ENCODE measurements around the gene PDCD7. TPM values are rescaled to one million over a fixed set of nuclear protein-coding genes. Genes with fewer than 3 reads are reported as not detected.

Gene PDCD7
- total RNA-seq, 2 donors from 2014 or later = 25.4 to 33.1 TPM

DNA sequence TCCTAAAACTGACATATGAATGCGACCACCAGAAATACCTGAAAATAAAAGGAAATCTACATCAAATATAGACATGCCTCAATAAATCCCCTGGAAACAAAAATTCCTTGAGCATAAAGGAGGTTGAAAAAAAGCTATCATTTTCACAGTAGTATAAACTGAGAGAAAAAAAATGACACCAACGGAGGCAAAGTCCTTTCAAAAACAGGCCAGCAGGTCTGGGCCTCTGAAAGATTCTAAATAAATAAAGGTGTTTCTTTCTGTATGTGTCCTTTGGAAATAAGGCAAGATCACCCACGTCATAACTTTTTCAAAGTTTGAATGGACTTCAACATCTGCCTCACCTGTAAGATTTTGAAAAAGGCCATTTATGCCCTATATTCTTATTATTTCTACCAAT, 46.6 kb upstream of the PDCD7 start:
- no peak overlapping the region for H3K9ac ChIP-seq (ENCODE audit: extremely low read depth, low read length, poor library complexity, severe bottlenecking)
- H3K9me3 Mint-ChIP-seq = no peaks in the 10 kb centered on the region
- H3K36me3 ChIP-seq (ENCODE audit: control insufficient read depth, insufficient read depth, low read length) = peaks cover 55% of the 10 kb centered on the region
- H3K36me3 Mint-ChIP-seq (ENCODE audit: low read depth) = peaks cover 41% of the 10 kb centered on the region
- no peak for DNase-seq
- WGBS, 2 experiments (ENCODE audit: insufficient coverage in 1 of 2, insufficient read length in 1 of 2) = 94 to 100% methylated on average over 1 to 3 of the region's 3 CpGs
- TF ChIP-seq, protein P1, sequence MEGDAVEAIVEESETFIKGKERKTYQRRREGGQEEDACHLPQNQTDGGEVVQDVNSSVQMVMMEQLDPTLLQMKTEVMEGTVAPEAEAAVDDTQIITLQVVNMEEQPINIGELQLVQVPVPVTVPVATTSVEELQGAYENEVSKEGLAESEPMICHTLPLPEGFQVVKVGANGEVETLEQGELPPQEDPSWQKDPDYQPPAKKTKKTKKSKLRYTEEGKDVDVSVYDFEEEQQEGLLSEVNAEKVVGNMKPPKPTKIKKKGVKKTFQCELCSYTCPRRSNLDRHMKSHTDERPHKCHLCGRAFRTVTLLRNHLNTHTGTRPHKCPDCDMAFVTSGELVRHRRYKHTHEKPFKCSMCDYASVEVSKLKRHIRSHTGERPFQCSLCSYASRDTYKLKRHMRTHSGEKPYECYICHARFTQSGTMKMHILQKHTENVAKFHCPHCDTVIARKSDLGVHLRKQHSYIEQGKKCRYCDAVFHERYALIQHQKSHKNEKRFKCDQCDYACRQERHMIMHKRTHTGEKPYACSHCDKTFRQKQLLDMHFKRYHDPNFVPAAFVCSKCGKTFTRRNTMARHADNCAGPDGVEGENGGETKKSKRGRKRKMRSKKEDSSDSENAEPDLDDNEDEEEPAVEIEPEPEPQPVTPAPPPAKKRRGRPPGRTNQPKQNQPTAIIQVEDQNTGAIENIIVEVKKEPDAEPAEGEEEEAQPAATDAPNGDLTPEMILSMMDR (conservative IDR thresholded peaks at IDR 0.05) = no peak
- no peak overlapping the region for H3K4me3 ChIP-seq (ENCODE audit: low read length)
- peaks cover 4% of the 10 kb centered on the region for H3K4me1 Mint-ChIP-seq
- no peak overlapping the region for H3K27ac Mint-ChIP-seq
- no peaks in the 10 kb centered on the region for H3K4me1 ChIP-seq (ENCODE audit: control insufficient read depth, insufficient read depth, low read length)
- no peak overlapping the region for H3K4me3 Mint-ChIP-seq
- no peak overlapping the region for H3K27ac ChIP-seq (ENCODE audit: low read depth, low read length)
- no peaks in the 10 kb centered on the region for H3K27me3 ChIP-seq (ENCODE audit: control insufficient read depth, insufficient read depth, low read length, poor library complexity, severe bottlenecking)
- H3K9me3 ChIP-seq (ENCODE audit: control insufficient read depth, low read length) = no peaks in the 10 kb centered on the region
- H3K27me3 Mint-ChIP-seq (ENCODE audit: insufficient read depth) = no peaks in the 10 kb centered on the region

DNA sequence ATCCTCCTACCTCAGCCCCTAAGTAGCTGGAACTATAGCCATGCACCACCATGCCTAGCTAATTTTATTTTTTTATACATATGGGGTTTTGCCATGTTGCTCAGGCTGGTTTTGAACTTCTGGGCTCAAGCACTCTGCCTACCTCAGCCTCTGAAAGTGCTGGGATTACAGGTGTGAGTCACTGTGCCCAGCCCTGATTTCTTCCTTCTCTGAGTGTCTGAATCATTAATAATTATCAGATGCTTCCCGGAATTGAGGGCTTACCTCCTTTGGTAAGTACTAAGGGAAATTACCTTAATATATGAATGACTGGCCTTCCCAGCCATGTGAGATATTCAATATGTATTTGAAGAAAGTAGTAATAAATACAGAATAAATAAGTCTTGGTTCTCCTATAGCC, 44.3 kb upstream of the PDCD7 start:
- WGBS, 2 experiments (ENCODE audit: insufficient coverage in 1 of 2, insufficient read length in 1 of 2) = 100% methylated on average over 1 of the region's 1 CpG; no CpG with 5 or more reads in 1 of the 2 experiments
- Histone ChIP-seq H3K4me1 (ENCODE audit: control insufficient read depth, insufficient read depth, low read length) (no peaks in the 10 kb centered on the region), H3K4me3 (ENCODE audit: low read length) (no peak overlapping the region), H3K27ac (ENCODE audit: low read depth, low read length) (no peak overlapping the region), H3K9me3 (ENCODE audit: control insufficient read depth, low read length) (no peaks in the 10 kb centered on the region), H3K9ac (ENCODE audit: extremely low read depth, low read length, poor library complexity, severe bottlenecking) (no peak overlapping the region), H3K27me3 (ENCODE audit: control insufficient read depth, insufficient read depth, low read length, poor library complexity, severe bottlenecking) (no peaks in the 10 kb centered on the region), H3K36me3 (ENCODE audit: control insufficient read depth, insufficient read depth, low read length) (peaks cover 70% of the 10 kb centered on the region)
- Mint-ChIP-seq H3K36me3 (ENCODE audit: low read depth) (peaks cover 51% of the 10 kb centered on the region), H3K9me3 (no peaks in the 10 kb centered on the region), H3K4me3 (no peak overlapping the region), H3K4me1 (no peaks in the 10 kb centered on the region), H3K27me3 (ENCODE audit: insufficient read depth) (no peaks in the 10 kb centered on the region), H3K27ac (no peak overlapping the region)
- TF ChIP-seq, protein P1 (conservative IDR thresholded peaks at IDR 0.05) = no peak
- DNase-seq = no peak

DNA sequence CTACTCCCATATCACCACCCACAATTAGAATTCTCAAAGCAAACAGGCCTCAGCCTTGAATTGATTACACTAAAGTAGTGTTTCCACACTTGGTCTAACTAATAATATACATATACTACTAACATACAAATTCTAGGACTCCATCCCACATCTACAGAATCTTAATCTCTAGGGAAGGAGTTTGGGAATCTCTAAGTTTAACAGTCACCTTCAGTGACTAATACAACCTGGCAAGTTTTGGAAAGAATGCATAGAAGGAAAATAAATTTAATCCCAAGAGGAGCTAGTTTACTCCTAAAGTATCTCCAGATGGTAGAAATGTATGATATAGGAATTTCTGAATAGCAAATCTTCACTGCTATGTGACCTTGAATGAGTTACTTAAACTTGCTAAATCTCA, 42.4 kb upstream of the PDCD7 start:
- no peak overlapping the region for H3K27ac Mint-ChIP-seq
- no peak overlapping the region for H3K4me3 ChIP-seq (ENCODE audit: low read length)
- no peaks in the 10 kb centered on the region for H3K4me1 Mint-ChIP-seq
- H3K4me1 ChIP-seq (ENCODE audit: control insufficient read depth, insufficient read depth, low read length) = no peaks in the 10 kb centered on the region
- no peaks in the 10 kb centered on the region for H3K9me3 ChIP-seq (ENCODE audit: control insufficient read depth, low read length)
- H3K9me3 Mint-ChIP-seq = no peaks in the 10 kb centered on the region
- no peak overlapping the region for H3K27ac ChIP-seq (ENCODE audit: low read depth, low read length)
- H3K9ac ChIP-seq (ENCODE audit: extremely low read depth, low read length, poor library complexity, severe bottlenecking) = no peak overlapping the region
- no peaks in the 10 kb centered on the region for H3K27me3 Mint-ChIP-seq (ENCODE audit: insufficient read depth)
- no peaks in the 10 kb centered on the region for H3K27me3 ChIP-seq (ENCODE audit: control insufficient read depth, insufficient read depth, low read length, poor library complexity, severe bottlenecking)
- TF ChIP-seq, protein P1 (conservative IDR thresholded peaks at IDR 0.05) = no peak
- H3K36me3 ChIP-seq (ENCODE audit: control insufficient read depth, insufficient read depth, low read length) = peaks cover 80% of the 10 kb centered on the region
- no peak for DNase-seq
- H3K36me3 Mint-ChIP-seq (ENCODE audit: low read depth) = peaks cover 67% of the 10 kb centered on the region
- no peak overlapping the region for H3K4me3 Mint-ChIP-seq
